ENCODE data around the gene TMEM178B. TPM values are rescaled to one million over a fixed set of nuclear protein-coding genes. Genes with fewer than 3 reads are reported as not detected.

TMEM178B gene
- total RNA-seq, 4 donors from 2014 or later: 0.42 to 2.5 (median 0.92) TPM

- 81% methylated on average over 7 of the region's 7 CpGs for WGBS
- no peak overlapping the region for H3K4me3 ChIP-seq
- no peaks in the 10 kb centered on the region for H3K9me3 ChIP-seq
- no peaks in the 10 kb centered on the region for H3K4me1 ChIP-seq
- DNase-seq (ENCODE audit: extremely low spot score): no peak
- intact Hi-C loops (cut with DNase I): no loop called here
- H3K27ac ChIP-seq (replicated peaks in 1 of 4): no peak overlapping the region
- H3K36me3 ChIP-seq: no peaks in the 10 kb centered on the region
- no peaks in the 10 kb centered on the region for H3K27me3 ChIP-seq
- TF ChIP-seq EP300 (IDR thresholded peaks at IDR 0.05) (no peak), POLR2A (IDR thresholded peaks at IDR 0.05; ENCODE audit: low read depth) (no peak), POLR2AphosphoS5 (IDR thresholded peaks at IDR 0.05) (no peak)
Observed at GRCh38 chr7:141290973-141291372, 217.1 kb downstream of the TMEM178B start.

GRCh38 chr7:141291541-141291940 lies 217.7 kb downstream of the TMEM178B start:
- Histone ChIP-seq H3K36me3 (no peaks in the 10 kb centered on the region), H3K27me3 (no peaks in the 10 kb centered on the region), H3K4me3 (no peak overlapping the region), H3K4me1 (no peaks in the 10 kb centered on the region), H3K27ac (replicated peaks in 1 of 4) (no peak overlapping the region), H3K9me3 (no peaks in the 10 kb centered on the region)
- DNase-seq (ENCODE audit: extremely low spot score): no peak
- TF ChIP-seq POLR2AphosphoS5 (IDR thresholded peaks at IDR 0.05) (no peak), EP300 (IDR thresholded peaks at IDR 0.05) (no peak), POLR2A (IDR thresholded peaks at IDR 0.05; ENCODE audit: low read depth) (no peak), CTCF (IDR thresholded peaks at IDR 0.05) (no peak)
- intact Hi-C loops (cut with DNase I): no loop called here
- 52% methylated on average over 2 of the region's 2 CpGs for WGBS

GRCh38 chr7:141294143-141294829 lies 220.4 kb downstream of the TMEM178B start:
- DNase-seq (ENCODE audit: extremely low spot score): no peak
- intact Hi-C loops (cut with DNase I): no loop called here
- no peak overlapping the region for H3K4me3 ChIP-seq
- H3K27ac ChIP-seq (replicated peaks in 1 of 4): no peak overlapping the region
- H3K4me1 ChIP-seq: no peaks in the 10 kb centered on the region
- no peaks in the 10 kb centered on the region for H3K27me3 ChIP-seq
- WGBS: 74% methylated on average over 2 of the region's 2 CpGs
- TF ChIP-seq POLR2A (IDR thresholded peaks at IDR 0.05; ENCODE audit: low read depth) (no peak), EP300 (IDR thresholded peaks at IDR 0.05) (no peak), POLR2AphosphoS5 (IDR thresholded peaks at IDR 0.05) (no peak), CTCF (IDR thresholded peaks at IDR 0.05) (no peak)
- H3K9me3 ChIP-seq: no peaks in the 10 kb centered on the region
- H3K36me3 ChIP-seq: no peaks in the 10 kb centered on the region

- H3K27ac ChIP-seq (replicated peaks in 1 of 4): no peak overlapping the region
- no peaks in the 10 kb centered on the region for H3K9me3 ChIP-seq
- intact Hi-C loops (cut with DNase I): no loop called here
- H3K4me3 ChIP-seq: no peak overlapping the region
- no peaks in the 10 kb centered on the region for H3K36me3 ChIP-seq
- H3K4me1 ChIP-seq: no peaks in the 10 kb centered on the region
- TF ChIP-seq CTCF (IDR thresholded peaks at IDR 0.05) (no peak), POLR2A (IDR thresholded peaks at IDR 0.05; ENCODE audit: low read depth) (no peak), POLR2AphosphoS5 (IDR thresholded peaks at IDR 0.05) (no peak), EP300 (IDR thresholded peaks at IDR 0.05) (no peak)
- H3K27me3 ChIP-seq: no peaks in the 10 kb centered on the region
- no peak for DNase-seq (ENCODE audit: extremely low spot score)
- WGBS: 59% methylated on average over 2 of the region's 2 CpGs
Observed at GRCh38 chr7:141295367-141295895, 221.6 kb downstream of the TMEM178B start.

GRCh38 chr7:141300816-141301215 lies 227.0 kb downstream of the TMEM178B start:
- no peaks in the 10 kb centered on the region for H3K9me3 ChIP-seq
- H3K27ac ChIP-seq (replicated peaks in 1 of 4): no peak overlapping the region
- TF ChIP-seq EP300 (IDR thresholded peaks at IDR 0.05) (no peak), CTCF (IDR thresholded peaks at IDR 0.05) (no peak), POLR2AphosphoS5 (IDR thresholded peaks at IDR 0.05) (no peak), POLR2A (IDR thresholded peaks at IDR 0.05; ENCODE audit: low read depth) (no peak)
- H3K36me3 ChIP-seq: no peaks in the 10 kb centered on the region
- 67% methylated on average over 2 of the region's 2 CpGs for WGBS
- no peak overlapping the region for H3K4me3 ChIP-seq
- H3K4me1 ChIP-seq: no peaks in the 10 kb centered on the region
- intact Hi-C loops (cut with DNase I): no loop called here
- DNase-seq (ENCODE audit: extremely low spot score): no peak
- H3K27me3 ChIP-seq: no peaks in the 10 kb centered on the region

All from esophagus muscularis mucosa (tissue), 4 donors.